ENCODE data around the gene PAGR1.

The PAGR1 gene

DNA sequence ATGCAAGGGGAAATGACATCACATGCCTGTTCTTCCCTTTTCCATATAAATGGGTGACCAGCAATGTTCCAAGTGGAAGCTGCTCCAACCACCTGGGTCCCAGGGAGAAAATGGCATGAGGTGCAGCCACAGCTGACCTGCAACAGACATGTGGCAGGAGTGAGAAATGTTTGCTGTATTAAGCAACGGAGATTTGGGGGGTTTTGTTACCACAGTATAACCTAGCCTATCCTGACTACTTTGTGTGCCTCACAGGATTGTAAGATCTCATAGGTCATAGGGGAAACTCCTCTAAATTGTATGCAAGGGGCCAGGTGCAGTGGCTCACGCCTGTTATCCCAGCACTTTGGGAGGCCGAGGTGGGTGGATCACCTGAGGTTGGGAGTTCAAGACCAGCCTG, 35.0 kb downstream of the PAGR1 start:
- no peak overlapping the region for H3K18ac ChIP-seq (ENCODE audit: low read length)
- no peak overlapping the region for H2AK5ac ChIP-seq (ENCODE audit: low read length)
- no peak overlapping the region for H3K14ac ChIP-seq (ENCODE audit: low read length)
- H2AFZ ChIP-seq (ENCODE audit: insufficient read depth, low read length, poor library complexity) = no peak overlapping the region
- no peak overlapping the region for H2BK5ac ChIP-seq (ENCODE audit: low read depth, low read length, poor library complexity)
- no peak overlapping the region for H2BK120ac ChIP-seq (ENCODE audit: insufficient read depth, low read length, poor library complexity)
- no peaks in the 10 kb centered on the region for H3K79me1 ChIP-seq (ENCODE audit: low read length)
- no peak overlapping the region for H4K8ac ChIP-seq (ENCODE audit: low read depth, low read length)
- no CpG with 5 or more reads among the region's 3 CpGs for WGBS (ENCODE audit: extremely low coverage, insufficient coverage, insufficient read length)
- no peak overlapping the region for H3K4me3 ChIP-seq (ENCODE audit: low read depth, low read length)
- H3K27ac ChIP-seq (ENCODE audit: low read depth, low read length) = no peak overlapping the region
- no peaks in the 10 kb centered on the region for H3K27me3 ChIP-seq (ENCODE audit: insufficient read depth, low read length)
- no peak overlapping the region for H3K4me2 ChIP-seq (ENCODE audit: low read length)
- H3K9me3 ChIP-seq (ENCODE audit: insufficient read depth, low read depth, low read length) = peaks cover 1% of the 10 kb centered on the region
- no peak overlapping the region for H3K9ac ChIP-seq (ENCODE audit: low read length)
- no peak overlapping the region for H2BK12ac ChIP-seq (ENCODE audit: low read length)
- peaks cover 0 to 2% of the 10 kb centered on the region in 2 experiments for H3K36me3 ChIP-seq (ENCODE audit: control insufficient read depth in 1 of 2, insufficient read depth in 2 of 2, low read length in 2 of 2)
- H3K4ac ChIP-seq (ENCODE audit: low read depth, low read length) = no peak overlapping the region
- no peak overlapping the region for H4K91ac ChIP-seq (ENCODE audit: low read depth, low read length)
- H3K23ac ChIP-seq (ENCODE audit: low read length) = no peak overlapping the region
- DNase-seq = no peak
- H3K79me2 ChIP-seq (ENCODE audit: control insufficient read depth, insufficient read depth, low read length, poor library complexity) = no peaks in the 10 kb centered on the region
- H4K12ac ChIP-seq (ENCODE audit: low read depth, low read length) = no peak overlapping the region
- H3K4me1 ChIP-seq (ENCODE audit: control insufficient read depth in 1 of 2, insufficient read depth in 2 of 2, low read length in 2 of 2) = peaks cover 4% of the 10 kb centered on the region in 2 experiments

DNA sequence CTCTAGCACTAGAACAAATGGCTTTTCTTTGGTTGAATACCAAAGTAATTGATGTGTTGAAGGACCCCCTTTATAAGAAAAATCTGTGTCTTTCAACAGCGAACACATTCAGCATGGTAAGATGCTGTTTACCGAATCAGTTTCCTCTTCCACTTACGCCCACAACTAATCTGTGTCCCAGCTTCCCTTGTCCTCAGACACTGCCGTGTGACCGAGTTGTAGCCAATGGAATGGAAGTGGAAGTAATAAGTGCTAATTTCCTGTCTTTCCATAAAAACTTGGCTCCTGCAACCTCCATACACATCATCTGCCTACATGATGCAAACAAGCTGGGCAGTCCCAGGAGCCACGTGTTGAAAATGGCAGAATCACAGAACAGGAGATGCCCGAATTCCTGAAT, 36.7 kb downstream of the PAGR1 start:
- no peak overlapping the region for H3K23ac ChIP-seq (ENCODE audit: low read length)
- no peak for DNase-seq
- H2BK5ac ChIP-seq (ENCODE audit: low read depth, low read length, poor library complexity) = no peak overlapping the region
- H4K12ac ChIP-seq (ENCODE audit: low read depth, low read length) = no peak overlapping the region
- H2AFZ ChIP-seq (ENCODE audit: insufficient read depth, low read length, poor library complexity) = no peak overlapping the region
- H3K4me3 ChIP-seq (ENCODE audit: low read depth, low read length) = no peak overlapping the region
- no peaks in the 10 kb centered on the region for H3K36me3 ChIP-seq (ENCODE audit: control insufficient read depth in 1 of 2, insufficient read depth in 2 of 2, low read length in 2 of 2)
- no peak overlapping the region for H3K4me2 ChIP-seq (ENCODE audit: low read length)
- no peaks in the 10 kb centered on the region for H3K79me1 ChIP-seq (ENCODE audit: low read length)
- no peak overlapping the region for H2BK120ac ChIP-seq (ENCODE audit: insufficient read depth, low read length, poor library complexity)
- H3K9me3 ChIP-seq (ENCODE audit: insufficient read depth, low read depth, low read length) = no peaks in the 10 kb centered on the region
- no peaks in the 10 kb centered on the region for H3K27me3 ChIP-seq (ENCODE audit: insufficient read depth, low read length)
- H3K27ac ChIP-seq (ENCODE audit: low read depth, low read length) = no peak overlapping the region
- H4K8ac ChIP-seq (ENCODE audit: low read depth, low read length) = no peak overlapping the region
- no peak overlapping the region for H2BK12ac ChIP-seq (ENCODE audit: low read length)
- H3K18ac ChIP-seq (ENCODE audit: low read length) = no peak overlapping the region
- peaks cover 4% of the 10 kb centered on the region in 2 experiments for H3K4me1 ChIP-seq (ENCODE audit: control insufficient read depth in 1 of 2, insufficient read depth in 2 of 2, low read length in 2 of 2)
- no peaks in the 10 kb centered on the region for H3K79me2 ChIP-seq (ENCODE audit: control insufficient read depth, insufficient read depth, low read length, poor library complexity)
- no CpG with 5 or more reads among the region's 7 CpGs for WGBS (ENCODE audit: extremely low coverage, insufficient coverage, insufficient read length)
- H4K91ac ChIP-seq (ENCODE audit: low read depth, low read length) = no peak overlapping the region
- H3K9ac ChIP-seq (ENCODE audit: low read length) = no peak overlapping the region
- no peak overlapping the region for H2AK5ac ChIP-seq (ENCODE audit: low read length)
- no peak overlapping the region for H3K14ac ChIP-seq (ENCODE audit: low read length)
- no peak overlapping the region for H3K4ac ChIP-seq (ENCODE audit: low read depth, low read length)

DNA sequence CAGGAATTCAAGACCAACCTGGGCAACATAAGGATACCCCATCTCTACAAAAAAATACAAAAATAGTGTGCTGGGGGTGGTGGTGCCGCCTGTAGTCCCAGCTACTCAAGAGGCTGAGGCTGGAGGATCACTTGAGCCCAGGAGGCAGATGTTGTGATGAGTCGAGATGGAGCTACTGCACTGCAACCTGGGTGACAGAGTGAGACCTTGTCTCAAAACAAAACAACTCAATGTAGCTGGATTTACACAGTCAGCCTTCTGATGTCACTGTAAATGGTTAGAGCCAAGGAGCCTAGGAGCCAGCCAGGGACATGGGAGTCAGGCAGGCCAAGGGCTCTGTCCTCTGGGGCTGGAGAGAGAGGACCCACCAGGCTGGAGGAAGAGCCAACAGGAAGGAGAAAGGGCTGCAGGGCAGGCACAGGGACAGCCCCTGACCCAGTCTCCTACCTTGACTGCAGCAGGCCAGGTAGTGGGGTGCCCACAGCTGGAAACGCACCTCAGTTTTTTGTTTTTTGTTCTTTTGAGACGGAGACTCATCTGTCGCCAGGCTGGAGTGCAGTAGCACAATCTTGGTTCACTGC, 38.7 kb downstream of the PAGR1 start:
- Histone ChIP-seq H3K36me3 (ENCODE audit: control insufficient read depth in 1 of 2, insufficient read depth in 2 of 2, low read length in 2 of 2) (peaks cover 11% of the 10 kb centered on the region in 2 experiments), H2AK5ac (ENCODE audit: low read length) (no peak overlapping the region), H2BK12ac (ENCODE audit: low read length) (no peak overlapping the region), H3K79me2 (ENCODE audit: control insufficient read depth, insufficient read depth, low read length, poor library complexity) (no peaks in the 10 kb centered on the region), H2AFZ (ENCODE audit: insufficient read depth, low read length, poor library complexity) (no peak overlapping the region), H3K79me1 (ENCODE audit: low read length) (no peaks in the 10 kb centered on the region), H4K8ac (ENCODE audit: low read depth, low read length) (no peak overlapping the region), H3K4me2 (ENCODE audit: low read length) (no peak overlapping the region), H3K9me3 (ENCODE audit: insufficient read depth, low read depth, low read length) (no peaks in the 10 kb centered on the region), H3K9ac (ENCODE audit: low read length) (no peak overlapping the region), H2BK120ac (ENCODE audit: insufficient read depth, low read length, poor library complexity) (no peak overlapping the region), H3K4me3 (ENCODE audit: low read depth, low read length) (no peak overlapping the region), H3K27me3 (ENCODE audit: insufficient read depth, low read length) (no peaks in the 10 kb centered on the region), H3K18ac (ENCODE audit: low read length) (no peak overlapping the region), H4K91ac (ENCODE audit: low read depth, low read length) (no peak overlapping the region), H3K23ac (ENCODE audit: low read length) (no peak overlapping the region), H3K4ac (ENCODE audit: low read depth, low read length) (no peak overlapping the region), H3K4me1 (ENCODE audit: control insufficient read depth in 1 of 2, insufficient read depth in 2 of 2, low read length in 2 of 2) (no peaks in the 10 kb centered on the region), H4K12ac (ENCODE audit: low read depth, low read length) (no peak overlapping the region), H3K14ac (ENCODE audit: low read length) (no peak overlapping the region), H2BK5ac (ENCODE audit: low read depth, low read length, poor library complexity) (no peak overlapping the region), H3K27ac (ENCODE audit: low read depth, low read length) (no peak overlapping the region)
- DNase-seq = no peak
- WGBS (ENCODE audit: extremely low coverage, insufficient coverage, insufficient read length) = no CpG with 5 or more reads among the region's 5 CpGs

DNA sequence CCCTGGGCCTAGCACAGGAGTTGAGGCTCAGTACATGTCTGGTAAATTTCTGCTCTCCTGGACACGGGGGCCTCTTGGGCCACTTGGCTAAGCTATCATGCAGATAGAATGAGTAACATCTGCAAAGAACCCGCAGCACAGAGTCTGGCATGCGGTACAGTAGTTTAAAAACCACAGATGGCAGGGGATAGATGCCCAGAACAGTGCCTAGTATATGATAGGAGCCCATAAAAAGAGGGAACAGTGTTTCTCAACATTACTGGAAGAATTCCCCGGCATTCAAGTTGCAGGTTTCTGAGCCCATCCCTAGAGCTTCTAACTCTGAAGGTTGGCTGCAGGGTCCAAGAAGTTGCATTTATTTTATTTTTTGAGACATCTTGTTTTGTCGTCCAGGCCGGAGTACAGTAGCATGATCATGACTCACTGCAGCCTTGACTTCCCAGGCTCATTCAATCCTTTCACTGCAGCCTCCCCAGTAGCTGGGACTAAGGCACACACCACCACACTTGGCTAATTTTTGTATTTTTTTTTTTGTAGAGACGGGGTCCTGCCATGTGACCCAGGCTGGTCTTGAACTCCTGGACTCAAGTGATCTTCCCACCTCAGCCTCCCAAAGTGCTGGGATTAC, 41.3 kb downstream of the PAGR1 start:
- Histone ChIP-seq H3K79me1 (ENCODE audit: low read length) (no peaks in the 10 kb centered on the region), H2BK120ac (ENCODE audit: insufficient read depth, low read length, poor library complexity) (no peak overlapping the region)
- WGBS (ENCODE audit: extremely low coverage, insufficient coverage, insufficient read length) = no CpG with 5 or more reads among the region's 7 CpGs

More for the DNA sequence above, 41.3 kb downstream of the PAGR1 start:
- Histone ChIP-seq H2BK12ac (ENCODE audit: low read length) (no peak overlapping the region), H3K4me1 (ENCODE audit: control insufficient read depth in 1 of 2, insufficient read depth in 2 of 2, low read length in 2 of 2) (peaks cover 0 to 7% of the 10 kb centered on the region in 2 experiments), H3K27me3 (ENCODE audit: insufficient read depth, low read length) (no peaks in the 10 kb centered on the region), H3K18ac (ENCODE audit: low read length) (no peak overlapping the region), H3K9me3 (ENCODE audit: insufficient read depth, low read depth, low read length) (no peaks in the 10 kb centered on the region), H2AK5ac (ENCODE audit: low read length) (no peak overlapping the region), H3K4ac (ENCODE audit: low read depth, low read length) (no peak overlapping the region), H2BK5ac (ENCODE audit: low read depth, low read length, poor library complexity) (no peak overlapping the region), H3K27ac (ENCODE audit: low read depth, low read length) (no peak overlapping the region), H4K12ac (ENCODE audit: low read depth, low read length) (no peak overlapping the region), H3K36me3 (ENCODE audit: control insufficient read depth in 1 of 2, insufficient read depth in 2 of 2, low read length in 2 of 2) (peaks cover 21 to 25% of the 10 kb centered on the region in 2 experiments), H3K4me2 (ENCODE audit: low read length) (no peak overlapping the region), H3K79me2 (ENCODE audit: control insufficient read depth, insufficient read depth, low read length, poor library complexity) (no peaks in the 10 kb centered on the region), H3K9ac (ENCODE audit: low read length) (no peak overlapping the region), H3K23ac (ENCODE audit: low read length) (no peak overlapping the region), H4K91ac (ENCODE audit: low read depth, low read length) (no peak overlapping the region), H2AFZ (ENCODE audit: insufficient read depth, low read length, poor library complexity) (no peak overlapping the region), H3K14ac (ENCODE audit: low read length) (no peak overlapping the region), H4K8ac (ENCODE audit: low read depth, low read length) (no peak overlapping the region), H3K4me3 (ENCODE audit: low read depth, low read length) (no peak overlapping the region)
- DNase-seq = no peak

All from trophoblast cell (in vitro differentiated cells and primary cell).